ENCODE measurements around the gene TSPYL4.
"Not testable (repeated sequence)": the region's sequence is repeated elsewhere in the genome, so short reads cannot be mapped to it uniquely, and the experiment has no call there.

TSPYL4 gene

GRCh38 chr6:116291701-116292396, 38.0 kb upstream of the TSPYL4 start:
- DNase-seq (ENCODE audit: extremely low spot score): no peak
- CTCF ChIA-PET: interaction anchor here (0.8 to 2.9 kb wide), 7 partner anchors 12 to 242 kb away, joined by 3 to 16 read pairs (median 5); partner anchors contain the start of gene TSPYL1
- POLR2A ChIA-PET: no interaction called here
- no peak for TF ChIP-seq CTCF (IDR thresholded peaks at IDR 0.05; ENCODE audit: control extremely low read depth, extremely low read depth, low read depth, missing control alignments)

- CTCF ChIA-PET: interaction anchor here (1.2 to 5.1 kb wide), 5 partner anchors 11 to 270 kb away, joined by 3 to 62 read pairs (median 5); partner anchors contain the start of gene TSPYL1
- POLR2A ChIA-PET: no interaction called here
- no peak for DNase-seq (ENCODE audit: extremely low spot score)
- TF ChIP-seq CTCF (IDR thresholded peaks at IDR 0.05; ENCODE audit: control extremely low read depth, extremely low read depth, low read depth, missing control alignments): no peak
These were observed 36.9 kb upstream of the TSPYL4 start for GRCh38 chr6:116290799-116291198.

GRCh38 chr6:116289876-116290275, 36.0 kb upstream of the TSPYL4 start:
- DNase-seq (ENCODE audit: extremely low spot score): no peak
- ChIA-PET POLR2A (no interaction called here), CTCF (interaction anchor here (1.3 to 5.1 kb wide), 7 partner anchors 10 to 271 kb away, joined by 3 to 62 read pairs (median 5); partner anchors contain the start of gene TSPYL1)
- no peak for TF ChIP-seq CTCF (IDR thresholded peaks at IDR 0.05; ENCODE audit: control extremely low read depth, extremely low read depth, low read depth, missing control alignments)

- peak; percentile 87 for TF ChIP-seq CTCF (IDR thresholded peaks at IDR 0.05; ENCODE audit: control extremely low read depth, extremely low read depth, low read depth, missing control alignments)
- ChIA-PET POLR2A (no interaction called here), CTCF (interaction anchor here (0.6 to 5.1 kb wide), 76 partner anchors 8 to 285 kb away, joined by 3 to 62 read pairs (median 5); partner anchors contain the start of genes CALHM4, RWDD1, TRAPPC3L and TSPYL1)
- DNase-seq (ENCODE audit: extremely low spot score): no peak
These were observed 33.9 kb upstream of the TSPYL4 start for GRCh38 chr6:116287689-116288282.

GRCh38 chr6:116286773-116287358, 33.0 kb upstream of the TSPYL4 start:
- POLR2A ChIA-PET: no interaction called here
- CTCF ChIA-PET: interaction anchor here (0.6 to 5.1 kb wide), 61 partner anchors 9 to 286 kb away, joined by 3 to 62 read pairs (median 7); partner anchors contain the start of genes CALHM4, RWDD1, TRAPPC3L and TSPYL4
- no peak for TF ChIP-seq CTCF (IDR thresholded peaks at IDR 0.05; ENCODE audit: control extremely low read depth, extremely low read depth, low read depth, missing control alignments)
- DNase-seq (ENCODE audit: extremely low spot score): no peak

- POLR2A ChIA-PET; DNase-seq (ENCODE audit: extremely low spot score); CTCF ChIA-PET: not testable (repeated sequence)
These were observed 31.1 kb upstream of the TSPYL4 start for GRCh38 chr6:116284984-116285383.
